ENCODE measurements around the gene KCNC4.

The KCNC4 gene

GRCh38 chr1:110188035-110188618, 22.0 kb upstream of the KCNC4 start:
- no peak for DNase-seq (ENCODE audit: low read depth)

- no peak for DNase-seq (ENCODE audit: low read depth)
These were observed 20.9 kb upstream of the KCNC4 start for GRCh38 chr1:110189181-110189580.

GRCh38 chr1:110190282-110190929, 19.7 kb upstream of the KCNC4 start:
- DNase-seq (ENCODE audit: low read depth) = no peak

GRCh38 chr1:110192541-110192940, 17.6 kb upstream of the KCNC4 start:
- DNase-seq (ENCODE audit: low read depth) = no peak

- DNase-seq (ENCODE audit: low read depth) = no peak
These were observed 14.9 kb upstream of the KCNC4 start for GRCh38 chr1:110195196-110195595.

- peak; percentile 19 for DNase-seq (ENCODE audit: low read depth)
These were observed 13.0 kb upstream of the KCNC4 start for GRCh38 chr1:110196917-110197765.

- no peak for DNase-seq (ENCODE audit: low read depth)
These were observed 12.0 kb upstream of the KCNC4 start for GRCh38 chr1:110197905-110198629.

GRCh38 chr1:110198746-110199145, 11.4 kb upstream of the KCNC4 start:
- DNase-seq (ENCODE audit: low read depth) = no peak

- no peak for DNase-seq (ENCODE audit: low read depth)
These were observed 9.9 kb upstream of the KCNC4 start for GRCh38 chr1:110200190-110200589.

GRCh38 chr1:110200666-110201065, 9.4 kb upstream of the KCNC4 start:
- DNase-seq (ENCODE audit: low read depth) = no peak

GRCh38 chr1:110201157-110201825, 8.8 kb upstream of the KCNC4 start:
- DNase-seq (ENCODE audit: low read depth) = no peak

GRCh38 chr1:110203021-110203661, 7.0 kb upstream of the KCNC4 start:
- DNase-seq (ENCODE audit: low read depth) = peak; percentile 28

GRCh38 chr1:110205156-110205555, 5.0 kb upstream of the KCNC4 start:
- DNase-seq (ENCODE audit: low read depth) = no peak

- no peak for DNase-seq (ENCODE audit: low read depth)
These were observed 4.4 kb upstream of the KCNC4 start for GRCh38 chr1:110205591-110206155.

GRCh38 chr1:110206261-110206920, 3.7 kb upstream of the KCNC4 start:
- no peak for DNase-seq (ENCODE audit: low read depth)

- DNase-seq (ENCODE audit: low read depth) = peak; percentile 47
These were observed 2.3 kb upstream of the KCNC4 start for GRCh38 chr1:110207831-110208230.

- DNase-seq (ENCODE audit: low read depth) = no peak
These were observed 1.0 kb upstream of the KCNC4 start for GRCh38 chr1:110208916-110209645.

GRCh38 chr1:110210604-110211495, 736 bp downstream of the KCNC4 start:
- DNase-seq (ENCODE audit: low read depth) = peak; percentile 49

Data from T-helper 22 cell (primary cell).